ENCODE measurements around the gene HERC3. TPM values are rescaled to one million over a fixed set of nuclear protein-coding genes. Genes with fewer than 3 reads are reported as not detected.

HERC3 gene
- total RNA-seq, 1 donor from 2014 or later, result 8.5 TPM

DNA sequence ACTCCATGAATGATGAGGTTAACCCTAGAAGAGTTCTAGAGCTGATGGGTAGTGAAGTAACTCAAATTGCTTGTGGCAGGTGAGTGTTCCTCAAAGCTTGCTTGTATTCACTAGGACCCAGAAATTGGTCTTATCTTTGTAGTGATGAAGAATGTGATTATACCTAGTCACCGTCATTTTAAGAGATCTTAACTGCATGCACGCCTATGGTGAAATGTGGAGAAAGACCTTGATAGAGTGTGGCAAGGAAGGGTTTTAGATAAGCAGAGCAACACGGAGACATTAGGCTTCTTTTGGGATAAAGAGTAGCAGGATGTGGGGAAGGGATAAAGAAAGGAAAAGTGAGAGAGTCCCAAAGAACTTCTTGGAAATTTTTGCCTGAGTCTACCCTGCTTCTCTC lies 62.9 kb downstream of the HERC3 start:
- Mint-ChIP-seq H3K27ac (ENCODE audit: unreplicated experiment) (no peak overlapping the region), H3K9me3 (ENCODE audit: unreplicated experiment) (peaks cover 2% of the 10 kb centered on the region), H3K4me3 (ENCODE audit: unreplicated experiment) (no peak overlapping the region), H3K36me3 (ENCODE audit: low read depth, unreplicated experiment) (peaks cover 8% of the 10 kb centered on the region), H3K27me3 (ENCODE audit: low read depth, unreplicated experiment) (no peaks in the 10 kb centered on the region), H3K4me1 (ENCODE audit: low read depth, unreplicated experiment) (peaks cover 4% of the 10 kb centered on the region)
- Histone ChIP-seq H3K79me2 (ENCODE audit: insufficient read depth, low read length) (no peaks in the 10 kb centered on the region), H3K4me1 (ENCODE audit: insufficient read depth, low read length) (no peaks in the 10 kb centered on the region), H3K36me3 (ENCODE audit: insufficient read depth, low read length) (no peaks in the 10 kb centered on the region), H3K9ac (ENCODE audit: low read length) (no peak overlapping the region), H3K4me3 (ENCODE audit: insufficient read depth, low read depth, low read length) (no peak overlapping the region), H3K27me3 (ENCODE audit: insufficient read depth, low read length) (no peaks in the 10 kb centered on the region), H2AFZ (ENCODE audit: low read depth, low read length) (no peak overlapping the region), H3K9me3 (ENCODE audit: insufficient read depth, low read depth, low read length) (no peaks in the 10 kb centered on the region), H3K27ac (ENCODE audit: low read depth, low read length) (no peak overlapping the region), H3K4me2 (ENCODE audit: low read length) (no peak overlapping the region), H4K20me1 (ENCODE audit: insufficient read depth, low read length) (no peaks in the 10 kb centered on the region)
- FAIRE-seq, result no peak
- TF ChIP-seq EZH2 (IDR thresholded peaks at IDR 0.05; ENCODE audit: insufficient read depth, low read length), result no peak
- TF ChIP-seq, protein P1, sequence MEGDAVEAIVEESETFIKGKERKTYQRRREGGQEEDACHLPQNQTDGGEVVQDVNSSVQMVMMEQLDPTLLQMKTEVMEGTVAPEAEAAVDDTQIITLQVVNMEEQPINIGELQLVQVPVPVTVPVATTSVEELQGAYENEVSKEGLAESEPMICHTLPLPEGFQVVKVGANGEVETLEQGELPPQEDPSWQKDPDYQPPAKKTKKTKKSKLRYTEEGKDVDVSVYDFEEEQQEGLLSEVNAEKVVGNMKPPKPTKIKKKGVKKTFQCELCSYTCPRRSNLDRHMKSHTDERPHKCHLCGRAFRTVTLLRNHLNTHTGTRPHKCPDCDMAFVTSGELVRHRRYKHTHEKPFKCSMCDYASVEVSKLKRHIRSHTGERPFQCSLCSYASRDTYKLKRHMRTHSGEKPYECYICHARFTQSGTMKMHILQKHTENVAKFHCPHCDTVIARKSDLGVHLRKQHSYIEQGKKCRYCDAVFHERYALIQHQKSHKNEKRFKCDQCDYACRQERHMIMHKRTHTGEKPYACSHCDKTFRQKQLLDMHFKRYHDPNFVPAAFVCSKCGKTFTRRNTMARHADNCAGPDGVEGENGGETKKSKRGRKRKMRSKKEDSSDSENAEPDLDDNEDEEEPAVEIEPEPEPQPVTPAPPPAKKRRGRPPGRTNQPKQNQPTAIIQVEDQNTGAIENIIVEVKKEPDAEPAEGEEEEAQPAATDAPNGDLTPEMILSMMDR (IDR thresholded peaks at IDR 0.05; ENCODE audit: insufficient read depth, low read depth, low read length), result no peak
- DNase-seq (ENCODE audit: low read depth), result no peak

DNA sequence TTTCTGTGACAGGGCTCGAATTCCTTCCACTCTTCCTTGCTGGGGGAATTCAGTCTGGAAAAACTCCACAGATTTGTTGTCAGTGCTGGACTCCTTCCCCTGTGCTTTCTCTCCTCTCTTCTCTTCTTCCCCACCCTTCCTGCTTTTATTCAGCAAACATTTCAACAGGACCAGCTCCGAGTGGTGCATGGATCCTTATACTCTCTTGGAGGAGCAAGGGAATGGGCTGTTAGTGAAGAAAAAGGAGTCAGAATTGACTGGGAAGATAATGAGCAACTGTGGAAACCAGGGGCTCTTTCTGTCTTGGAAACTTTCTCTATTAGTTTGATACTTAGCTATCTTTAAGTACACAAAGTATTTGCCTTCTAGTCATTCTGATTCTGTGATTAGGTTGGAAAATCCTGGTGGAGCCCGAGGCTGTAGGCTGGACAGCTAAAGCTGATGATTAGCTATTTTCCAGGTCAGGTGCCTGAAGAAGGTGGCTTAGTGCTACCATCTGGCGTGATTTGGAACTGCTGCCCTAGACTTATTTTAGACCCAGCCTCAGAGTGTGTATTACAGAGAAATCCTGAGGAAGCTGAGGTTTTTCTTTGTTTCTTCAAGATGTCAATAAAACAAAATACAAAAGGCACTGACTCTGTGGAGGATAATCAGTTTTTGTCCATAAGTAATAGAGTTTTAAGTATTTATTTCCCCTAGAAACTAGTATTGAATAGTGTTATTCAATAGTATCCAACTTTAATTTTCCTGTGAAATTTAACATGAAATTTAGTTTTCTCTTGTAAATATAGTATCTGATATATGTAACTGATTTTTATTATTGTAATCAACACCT lies 67.0 kb downstream of the HERC3 start:
- FAIRE-seq, result no peak
- no peak overlapping the region for H3K4me3 Mint-ChIP-seq (ENCODE audit: unreplicated experiment)

More for the DNA sequence above, 67.0 kb downstream of the HERC3 start:
- Mint-ChIP-seq H3K4me1 (ENCODE audit: low read depth, unreplicated experiment) (peaks cover 21% of the 10 kb centered on the region), H3K36me3 (ENCODE audit: low read depth, unreplicated experiment) (peaks cover 8% of the 10 kb centered on the region), H3K27me3 (ENCODE audit: low read depth, unreplicated experiment) (no peaks in the 10 kb centered on the region), H3K27ac (ENCODE audit: unreplicated experiment) (no peak overlapping the region), H3K9me3 (ENCODE audit: unreplicated experiment) (no peaks in the 10 kb centered on the region)
- no peaks in the 10 kb centered on the region for H3K27me3 ChIP-seq (ENCODE audit: insufficient read depth, low read length)
- H3K36me3 ChIP-seq (ENCODE audit: insufficient read depth, low read length), result no peaks in the 10 kb centered on the region
- no peak overlapping the region for H3K4me2 ChIP-seq (ENCODE audit: low read length)
- TF ChIP-seq, protein P1 (IDR thresholded peaks at IDR 0.05; ENCODE audit: insufficient read depth, low read depth, low read length), result peak; percentile 74
- no peak for TF ChIP-seq EZH2 (IDR thresholded peaks at IDR 0.05; ENCODE audit: insufficient read depth, low read length)
- no peak overlapping the region for H3K4me3 ChIP-seq (ENCODE audit: insufficient read depth, low read depth, low read length)
- peak; percentile 62 for DNase-seq (ENCODE audit: low read depth)
- no peaks in the 10 kb centered on the region for H3K9me3 ChIP-seq (ENCODE audit: insufficient read depth, low read depth, low read length)
- H3K9ac ChIP-seq (ENCODE audit: low read length), result peak overlapping the region; percentile 32
- peaks cover 17% of the 10 kb centered on the region for H3K4me1 ChIP-seq (ENCODE audit: insufficient read depth, low read length)
- H4K20me1 ChIP-seq (ENCODE audit: insufficient read depth, low read length), result no peaks in the 10 kb centered on the region
- H3K79me2 ChIP-seq (ENCODE audit: insufficient read depth, low read length), result no peaks in the 10 kb centered on the region
- peak overlapping the region; percentile 44 for H2AFZ ChIP-seq (ENCODE audit: low read depth, low read length)
- peak overlapping the region; percentile 10 for H3K27ac ChIP-seq (ENCODE audit: low read depth, low read length)
